HEK293 (cell line): ENCODE measurements around the gene MYO1E.
A peak's percentile ranks its signal among the peaks of the same experiment; 100 is the strongest.

Experiments
- CTCF ChIA-PET: fragments of 350-600 bp; formaldehyde crosslinking; extraction: SDS; loops from one replicate; lab custom pipeline; 2021; ENCODE audit warnings: antibody characterized with exemption; lab: Yijun Ruan, JAX
- POLR2A ChIA-PET: fragments of 300-600 bp; formaldehyde crosslinking; extraction: SDS; loops from one replicate; lab custom pipeline; 2020; ENCODE audit warnings: antibody characterized with exemption, inconsistent platforms; lab: Yijun Ruan, JAX
- H3K27ac ChIP-seq: fragments of 200-500 bp; sonication (Bioruptor generic); 2 replicates; pipeline ENCODE4 v1.5.1; 2014; ENCODE audit warnings: low read depth, low read length, control low read depth, inconsistent platforms; ENCODE audit errors: extremely low read depth
- H3K36me3 ChIP-seq, 2 experiments: fragments of 200-500 bp in 1 of 2; sonication (Bioruptor generic) in 1 of 2; 1 replicate in 1 of 2; 2 replicates in 1 of 2; pipeline ENCODE4 v1.5.1; 2014 to 2017; ENCODE audit warnings: inconsistent platforms in 2 of 2, low read length in 2 of 2; ENCODE audit not compliant: control insufficient read depth in 2 of 2, insufficient read depth in 1 of 2
- H3K4me1 ChIP-seq: fragments of 200-500 bp; sonication (Bioruptor generic); 2 replicates; pipeline ENCODE4 v1.5.1; 2014; ENCODE audit warnings: mild to moderate bottlenecking, low read length, inconsistent platforms; ENCODE audit not compliant: control insufficient read depth, insufficient read depth
- H3K4me3 ChIP-seq: 2 replicates; pipeline ENCODE4 v1.5.1; 2011; ENCODE audit warnings: low read depth, mild to moderate bottlenecking, control low read depth, low read length, moderate library complexity
- H3K9me3 ChIP-seq: fragments of 200-500 bp; sonication (Bioruptor generic); 2 replicates; pipeline ENCODE4 v1.5.1; 2014; ENCODE audit warnings: low read depth, low read length, inconsistent platforms; ENCODE audit not compliant: control insufficient read depth, insufficient read depth
- ATF2 ChIP-seq: fragments of 450-650 bp; formaldehyde crosslinking; IDR thresholded peaks from 2 replicates; pipeline ENCODE4 v1.5.1; 2016; ENCODE audit warnings: missing biosample characterization, missing genetic modification characterization, low read depth
- GLIS2 ChIP-seq: fragments of 450-650 bp; formaldehyde crosslinking; IDR thresholded peaks from 2 replicates; pipeline ENCODE4 v1.5.1; 2016; ENCODE audit warnings: missing biosample characterization, missing genetic modification characterization
- IKZF3 ChIP-seq: fragments of 450-650 bp; IDR thresholded peaks from 2 replicates; pipeline ENCODE4 v1.5.0; 2018; ENCODE audit warnings: missing biosample characterization, mild to moderate bottlenecking, missing genetic modification characterization, moderate library complexity
- OSR2 ChIP-seq: fragments of 450-650 bp; formaldehyde crosslinking; IDR thresholded peaks from 2 replicates; pipeline ENCODE4 v1.5.1; 2016; ENCODE audit warnings: missing biosample characterization, missing genetic modification characterization
- PATZ1 ChIP-seq: fragments of 450-650 bp; formaldehyde crosslinking; IDR thresholded peaks from 2 replicates; pipeline ENCODE4 v1.5.1; 2016; ENCODE audit warnings: missing biosample characterization, missing genetic modification characterization
- SP2 ChIP-seq: fragments of 450-650 bp; formaldehyde crosslinking; IDR thresholded peaks from 2 replicates; pipeline ENCODE4 v1.5.1; 2016; ENCODE audit warnings: missing biosample characterization, missing genetic modification characterization
- SP7 ChIP-seq: fragments of 450-650 bp; formaldehyde crosslinking; IDR thresholded peaks from 2 replicates; pipeline ENCODE4 v1.5.1; 2016; ENCODE audit warnings: missing biosample characterization, missing genetic modification characterization
- WT1 ChIP-seq: fragments of 450-650 bp; formaldehyde crosslinking; IDR thresholded peaks from 2 replicates; pipeline ENCODE4 v1.5.1; 2016; ENCODE audit warnings: missing biosample characterization, missing genetic modification characterization
- ZBTB10 ChIP-seq: fragments of 450-650 bp; formaldehyde crosslinking; IDR thresholded peaks from 2 replicates; pipeline ENCODE4 v1.5.1; 2016; ENCODE audit warnings: missing biosample characterization, missing genetic modification characterization
- ZBTB17 ChIP-seq: fragments of 450-650 bp; formaldehyde crosslinking; IDR thresholded peaks from 2 replicates; pipeline ENCODE4 v1.5.1; 2016; ENCODE audit warnings: missing biosample characterization, missing genetic modification characterization
- ZBTB48 ChIP-seq: fragments of 450-650 bp; formaldehyde crosslinking; IDR thresholded peaks from 2 replicates; pipeline ENCODE4 v1.5.1; 2016; ENCODE audit warnings: missing biosample characterization, missing genetic modification characterization
- ZBTB8A ChIP-seq: fragments of 450-650 bp; formaldehyde crosslinking; IDR thresholded peaks from 2 replicates; pipeline ENCODE4 v1.5.1; 2016; ENCODE audit warnings: missing biosample characterization, missing genetic modification characterization
- ZFP37 ChIP-seq: fragments of 450-650 bp; formaldehyde crosslinking; IDR thresholded peaks from 2 replicates; pipeline ENCODE4 v1.5.1; 2016; ENCODE audit warnings: missing biosample characterization, missing genetic modification characterization
- ZNF10 ChIP-seq: fragments of 450-650 bp; formaldehyde crosslinking; IDR thresholded peaks from 2 replicates; pipeline ENCODE4 v1.5.1; 2017; ENCODE audit warnings: missing biosample characterization, missing genetic modification characterization
- ZNF146 ChIP-seq: fragments of 450-650 bp; formaldehyde crosslinking; IDR thresholded peaks from 2 replicates; pipeline ENCODE4 v1.5.1; 2016; ENCODE audit warnings: missing biosample characterization, missing genetic modification characterization
- ZNF2 ChIP-seq: fragments of 450-650 bp; formaldehyde crosslinking; IDR thresholded peaks from 2 replicates; pipeline ENCODE4 v1.5.1; 2016; ENCODE audit warnings: missing biosample characterization, missing genetic modification characterization
- ZNF354C ChIP-seq: fragments of 450-650 bp; formaldehyde crosslinking; IDR thresholded peaks from 2 replicates; pipeline ENCODE4 v1.5.1; 2016; ENCODE audit warnings: missing biosample characterization, missing genetic modification characterization, low read depth, borderline replicate concordance
- ZNF449 ChIP-seq: fragments of 450-650 bp; formaldehyde crosslinking; IDR thresholded peaks from 2 replicates; pipeline ENCODE4 v1.5.1; 2017; ENCODE audit warnings: missing biosample characterization, mild to moderate bottlenecking, missing genetic modification characterization, moderate library complexity
- ZNF555 ChIP-seq: fragments of 450-650 bp; formaldehyde crosslinking; conservative IDR thresholded peaks from 2 replicates; pipeline ENCODE4 v1.5.1; 2017; ENCODE audit warnings: missing biosample characterization, mild to moderate bottlenecking, missing genetic modification characterization, inconsistent platforms
- ZNF610 ChIP-seq: fragments of 450-650 bp; formaldehyde crosslinking; IDR thresholded peaks from 2 replicates; pipeline ENCODE4 v1.5.1; 2016; ENCODE audit warnings: missing biosample characterization, missing genetic modification characterization, borderline replicate concordance
- ZNF626 ChIP-seq: fragments of 450-650 bp; sonication (Bioruptor Pico); formaldehyde crosslinking; IDR thresholded peaks from 2 replicates; pipeline ENCODE4 v1.5.1; 2018; ENCODE audit warnings: missing biosample characterization, missing genetic modification characterization, inconsistent platforms
- ZNF629 ChIP-seq: fragments of 450-650 bp; formaldehyde crosslinking; IDR thresholded peaks from 2 replicates; pipeline ENCODE4 v1.5.1; 2017; ENCODE audit warnings: missing biosample characterization, missing genetic modification characterization
- ZXDB ChIP-seq: fragments of 450-650 bp; formaldehyde crosslinking; IDR thresholded peaks from 2 replicates; pipeline ENCODE4 v1.5.1; 2016; ENCODE audit warnings: missing biosample characterization, missing genetic modification characterization
- TF ChIP-seq, protein P1 (sequence below): fragments of 450-650 bp; formaldehyde crosslinking; IDR thresholded peaks from 2 replicates; pipeline ENCODE4 v1.5.1; 2016; ENCODE audit warnings: missing biosample characterization, missing genetic modification characterization
- TF ChIP-seq, protein P2 (sequence below): fragments of 450-650 bp; formaldehyde crosslinking; optimal IDR thresholded peaks from 2 replicates; pipeline ENCODE3; 2016; ENCODE audit warnings: missing biosample characterization, mild to moderate bottlenecking, missing genetic modification characterization

MYO1E gene

GRCh38 chr15:59372352-59373211, at the start of gene MYO1E:
Gene MYO1E, minus strand, starts transcription at chr15:59372871. Its CDS starts 371 bp downstream, at chr15:59372500.
- Histone ChIP-seq H3K36me3 (no peaks in the 10 kb centered on the region), H3K9me3 (no peaks in the 10 kb centered on the region), H3K4me1 (no peaks in the 10 kb centered on the region), H3K27ac (peak within 1 kb of the TSS; percentile 89), H3K4me3 (peak within 1 kb of the TSS; percentile 82)
- POLR2A ChIA-PET, result interaction anchor here (0.6 to 1.0 kb wide), 13 partner anchors 10 to 602 kb away, joined by 3 to 7 read pairs (median 3); partner anchors contain the start of gene FAM81A
- CTCF ChIA-PET, result interaction anchor here (0.6 to 0.9 kb wide), 2 partner anchors 198 to 247 kb away, joined by 3 to 4 read pairs; no protein-coding TSS in a partner anchor
- TF ChIP-seq SP7 (tag by site-specific recombination) (peak; percentile 38; the same call in 1 of the 2 replicates), GLIS2 (tag by site-specific recombination) (0 out of 2 replicates have a peak, but pooled peaks have one; percentile 25), WT1 (tag by site-specific recombination) (no peak), ZNF2 (tag by site-specific recombination) (0 out of 2 replicates have a peak, but pooled peaks have one; percentile 25), IKZF3 (tag by site-specific recombination) (peak; percentile 92), SP2 (tag by site-specific recombination) (peak; percentile 74), ZBTB8A (peak; percentile 75), ZNF10 (tag by site-specific recombination) (0 out of 2 replicates have a peak, but pooled peaks have one; percentile 7), PATZ1 (tag by site-specific recombination) (0 out of 2 replicates have a peak, but pooled peaks have one; percentile 23), ZNF354C (tag by site-specific recombination) (no peak), ZNF626 (tag by site-specific recombination) (no peak), ZFP37 (tag by site-specific recombination) (peak; percentile 57; the same call in 1 of the 2 replicates), ZNF146 (tag by site-specific recombination) (no peak), ZNF449 (tag by site-specific recombination) (0 out of 2 replicates have a peak, but pooled peaks have one; percentile 53), ZBTB48 (tag by site-specific recombination) (no peak), ZNF555 (tag by site-specific recombination) (no peak), OSR2 (tag by site-specific recombination) (peak; percentile 62), ZNF629 (tag by site-specific recombination) (0 out of 2 replicates have a peak, but pooled peaks have one; percentile 21), ZNF610 (tag by site-specific recombination) (peak; percentile 16; the same call in 1 of the 2 replicates), ZBTB17 (peak; percentile 97), ZBTB10 (tag by site-specific recombination) (0 out of 2 replicates have a peak, but pooled peaks have one; percentile 18), ZXDB (peak; percentile 80), ATF2 (tag by site-specific recombination) (no peak)
- TF ChIP-seq, protein P1, sequence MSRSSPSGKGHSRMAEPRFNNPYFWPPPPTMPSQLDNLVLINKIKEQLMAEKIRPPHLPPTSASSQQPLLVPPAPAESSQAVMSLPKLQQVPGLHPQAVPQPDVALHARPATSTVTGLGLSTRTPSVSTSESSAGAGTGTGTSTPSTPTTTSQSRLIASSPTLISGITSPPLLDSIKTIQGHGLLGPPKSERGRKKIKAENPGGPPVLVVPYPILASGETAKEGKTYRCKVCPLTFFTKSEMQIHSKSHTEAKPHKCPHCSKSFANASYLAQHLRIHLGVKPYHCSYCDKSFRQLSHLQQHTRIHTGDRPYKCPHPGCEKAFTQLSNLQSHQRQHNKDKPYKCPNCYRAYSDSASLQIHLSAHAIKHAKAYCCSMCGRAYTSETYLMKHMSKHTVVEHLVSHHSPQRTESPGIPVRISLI (tag by site-specific recombination), result no peak
- TF ChIP-seq, protein P2, sequence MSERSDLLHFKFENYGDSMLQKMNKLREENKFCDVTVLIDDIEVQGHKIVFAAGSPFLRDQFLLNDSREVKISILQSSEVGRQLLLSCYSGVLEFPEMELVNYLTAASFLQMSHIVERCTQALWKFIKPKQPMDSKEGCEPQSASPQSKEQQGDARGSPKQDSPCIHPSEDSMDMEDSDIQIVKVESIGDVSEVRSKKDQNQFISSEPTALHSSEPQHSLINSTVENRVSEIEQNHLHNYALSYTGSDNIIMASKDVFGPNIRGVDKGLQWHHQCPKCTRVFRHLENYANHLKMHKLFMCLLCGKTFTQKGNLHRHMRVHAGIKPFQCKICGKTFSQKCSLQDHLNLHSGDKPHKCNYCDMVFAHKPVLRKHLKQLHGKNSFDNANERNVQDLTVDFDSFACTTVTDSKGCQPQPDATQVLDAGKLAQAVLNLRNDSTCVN, result peak; percentile 89
